Loucy (cell line): ENCODE measurements around the gene ESPL1.

Experiments
- H2AFZ ChIP-seq: fragments of 200-600 bp; sonication (generic); 2 replicates; pipeline ENCODE4 v1.6.0; 2016; ENCODE audit warnings: antibody characterized with exemption, mild to moderate bottlenecking, low read length, moderate library complexity
- H3F3A ChIP-seq: fragments of 200-600 bp; 2 replicates; pipeline ENCODE4 v1.6.0; 2016; ENCODE audit warnings: antibody characterized with exemption, low read depth, mild to moderate bottlenecking
- H3K27me3 ChIP-seq: fragments of 200-600 bp; sonication (generic); 2 replicates; pipeline ENCODE4 v1.6.1; 2014; ENCODE audit warnings: low read length, mild to moderate bottlenecking; ENCODE audit not compliant: insufficient read depth, poor library complexity, severe bottlenecking
- H3K36me3 ChIP-seq: fragments of 200-600 bp; sonication (generic); 2 replicates; pipeline ENCODE4 v1.6.1; 2016; ENCODE audit warnings: low read length; ENCODE audit not compliant: insufficient read depth
- H3K4me1 ChIP-seq: fragments of 200-600 bp; sonication (generic); 2 replicates; pipeline ENCODE4 v1.5.1; 2014; ENCODE audit warnings: low read length, mild to moderate bottlenecking; ENCODE audit not compliant: insufficient read depth, poor library complexity, severe bottlenecking
- H3K4me2 ChIP-seq: fragments of 200-600 bp; sonication (generic); 2 replicates; pipeline ENCODE4 v1.6.0; 2014; ENCODE audit warnings: antibody characterized with exemption, low read length, low read depth, mild to moderate bottlenecking; ENCODE audit not compliant: poor library complexity, severe bottlenecking
- H3K4me3 ChIP-seq: fragments of 200-600 bp; sonication (generic); 2 replicates; pipeline ENCODE4 v1.5.1; 2014; ENCODE audit warnings: low read length, mild to moderate bottlenecking, mixed read lengths; ENCODE audit not compliant: poor library complexity, severe bottlenecking
- H3K79me2 ChIP-seq: fragments of 200-600 bp; sonication (generic); 2 replicates; pipeline ENCODE4 v1.6.1; 2014; ENCODE audit warnings: low read length; ENCODE audit not compliant: insufficient read depth
- H3K9ac ChIP-seq: fragments of 200-600 bp; sonication (generic); 2 replicates; pipeline ENCODE4 v1.6.0; 2014; ENCODE audit warnings: mild to moderate bottlenecking, low read depth, low read length, moderate library complexity; ENCODE audit not compliant: poor library complexity, severe bottlenecking
- H3K9me2 ChIP-seq: fragments of 200-600 bp; sonication (generic); replicated peaks from 2 replicates; pipeline ENCODE4 v1.6.1; 2016; ENCODE audit warnings: low read depth, low read length, mixed read lengths
- H3K9me3 ChIP-seq: fragments of 200-600 bp; sonication (generic); 2 replicates; pipeline ENCODE4 v1.6.1; 2014; ENCODE audit warnings: mild to moderate bottlenecking, antibody characterized with exemption, low read length, low read depth; ENCODE audit not compliant: insufficient read depth
- H4K20me1 ChIP-seq: fragments of 200-600 bp; sonication (generic); 2 replicates; pipeline ENCODE4 v1.6.0; 2014; ENCODE audit warnings: antibody characterized with exemption, low read length, mild to moderate bottlenecking; ENCODE audit not compliant: insufficient read depth, poor library complexity, severe bottlenecking
- CTCF ChIP-seq: fragments of 200-600 bp; sonication (generic); conservative IDR thresholded peaks from 2 replicates; pipeline ENCODE4 v1.5.1; 2014; ENCODE audit warnings: mild to moderate bottlenecking, antibody characterized with exemption, low read length
- EZH2phosphoT487 ChIP-seq: fragments of 200-600 bp; IDR thresholded peaks from 2 replicates; pipeline ENCODE4 v1.6.1; 2018; ENCODE audit warnings: antibody characterized with exemption, mild to moderate bottlenecking, moderate library complexity, borderline replicate concordance

ESPL1 gene

GRCh38 chr12:53244337-53244736, 23.8 kb upstream of the ESPL1 start:
- H3K27me3 ChIP-seq, result no peaks in the 10 kb centered on the region
- H3K9me3 ChIP-seq, result no peaks in the 10 kb centered on the region
- H3K4me3 ChIP-seq, result no peak overlapping the region
- H4K20me1 ChIP-seq, result no peaks in the 10 kb centered on the region
- peak overlapping the region; percentile 78; the same call in 1 of the 2 replicates for H2AFZ ChIP-seq
- TF ChIP-seq CTCF (no peak), EZH2phosphoT487 (no peak)
- H3K9me2 ChIP-seq, result no peaks in the 10 kb centered on the region
- H3K36me3 ChIP-seq, result no peaks in the 10 kb centered on the region
- no peak overlapping the region for H3K9ac ChIP-seq
- no peaks in the 10 kb centered on the region for H3K79me2 ChIP-seq
- H3K4me2 ChIP-seq, result no peak overlapping the region
- no peaks in the 10 kb centered on the region for H3F3A ChIP-seq
- H3K4me1 ChIP-seq, result no peaks in the 10 kb centered on the region

DNA sequence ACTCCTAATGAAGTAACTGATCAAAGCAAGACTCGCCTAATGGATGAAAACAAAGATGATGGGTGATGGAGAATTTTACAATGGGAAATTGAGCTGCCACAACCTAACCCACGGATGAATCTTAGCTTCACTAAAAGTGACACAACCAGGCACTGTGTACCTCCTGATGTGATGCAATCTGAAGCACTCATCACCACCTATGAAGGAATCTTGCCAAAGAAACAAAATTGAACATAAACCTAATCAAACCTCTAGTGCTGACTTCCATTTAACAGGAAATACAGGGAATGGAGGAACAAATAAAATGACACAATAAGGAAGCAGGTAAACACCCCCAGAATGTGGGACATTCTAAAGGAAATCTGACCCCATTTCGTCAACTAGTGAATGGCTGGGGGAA, 22.8 kb upstream of the ESPL1 start:
- no peak for TF ChIP-seq EZH2phosphoT487
- no peak for TF ChIP-seq CTCF

GRCh38 chr12:53251477-53252348, 16.4 kb upstream of the ESPL1 start:
- H4K20me1 ChIP-seq, result no peaks in the 10 kb centered on the region
- H3K4me2 ChIP-seq, result peak overlapping the region; percentile 92

More for the DNA sequence above, 22.8 kb upstream of the ESPL1 start:
- H3K4me1 ChIP-seq, result no peaks in the 10 kb centered on the region
- H3K4me2 ChIP-seq, result no peak overlapping the region
- no peaks in the 10 kb centered on the region for H3K9me3 ChIP-seq
- no peaks in the 10 kb centered on the region for H3K79me2 ChIP-seq
- H3K9me2 ChIP-seq, result no peaks in the 10 kb centered on the region
- H3F3A ChIP-seq, result no peaks in the 10 kb centered on the region
- H2AFZ ChIP-seq, result no peak overlapping the region
- H3K4me3 ChIP-seq, result no peak overlapping the region
- no peaks in the 10 kb centered on the region for H3K36me3 ChIP-seq
- H3K9ac ChIP-seq, result no peak overlapping the region
- H4K20me1 ChIP-seq, result no peaks in the 10 kb centered on the region
- no peaks in the 10 kb centered on the region for H3K27me3 ChIP-seq

More at GRCh38 chr12:53251477-53252348, 16.4 kb upstream of the ESPL1 start:
- Histone ChIP-seq H3K36me3 (no peaks in the 10 kb centered on the region), H3K27me3 (no peaks in the 10 kb centered on the region), H3K9me3 (no peaks in the 10 kb centered on the region), H3F3A (no peaks in the 10 kb centered on the region), H2AFZ (peak overlapping the region; percentile 97), H3K4me1 (peaks cover 39% of the 10 kb centered on the region), H3K79me2 (peaks cover 24% of the 10 kb centered on the region), H3K4me3 (peak overlapping the region; percentile 96), H3K9me2 (no peaks in the 10 kb centered on the region), H3K9ac (peak overlapping the region; percentile 85)
- TF ChIP-seq CTCF, result peak; percentile 55
- TF ChIP-seq EZH2phosphoT487, result no peak
